ENCODE data around the gene SLC2A4. TPM values are rescaled to one million over a fixed set of nuclear protein-coding genes. Genes with fewer than 3 reads are reported as not detected.

The SLC2A4 gene
- polyA plus RNA-seq, 1 donor from 2014 or later = not detected

Other genes starting within 250 kb of the SLC2A4 start
- gene SLC16A13, start 245.7 kb upstream of the SLC2A4 start, polyA plus RNA-seq = not detected in 2 replicates
- not detected in 2 replicates for gene SLC16A11, start 237.6 kb upstream of the SLC2A4 start, polyA plus RNA-seq
- gene CLEC10A, start 201.5 kb upstream of the SLC2A4 start, polyA plus RNA-seq = not detected in 2 replicates
- 0.57 and 4.5 TPM in 2 replicates for gene ASGR2, start 166.9 kb upstream of the SLC2A4 start, polyA plus RNA-seq
- 1.7 and 5.0 TPM in 2 replicates for gene ASGR1, start 102.3 kb upstream of the SLC2A4 start, polyA plus RNA-seq
- gene DLG4, start 61.9 kb upstream of the SLC2A4 start, polyA plus RNA-seq = 1.7 and 3.0 TPM in 2 replicates
- 50.1 and 52.5 TPM in 2 replicates for gene ACADVL, start 61.8 kb upstream of the SLC2A4 start, polyA plus RNA-seq
- gene DVL2, start 47.2 kb upstream of the SLC2A4 start, polyA plus RNA-seq = 0.91 and 1.8 TPM in 2 replicates
- 8.9 and 12.1 TPM in 2 replicates for gene PHF23, start 42.3 kb upstream of the SLC2A4 start, polyA plus RNA-seq
- 235 and 613 TPM in 2 replicates for gene GABARAP, start 39.3 kb upstream of the SLC2A4 start, polyA plus RNA-seq
- 9.3 and 15.5 TPM in 2 replicates for gene CTDNEP1, start 30.0 kb upstream of the SLC2A4 start, polyA plus RNA-seq
- 15.8 and 16.6 TPM in 2 replicates for gene ELP5, start 29.5 kb upstream of the SLC2A4 start, polyA plus RNA-seq
- gene CLDN7, start 19.2 kb upstream of the SLC2A4 start, polyA plus RNA-seq = not detected in 2 replicates
- not detected in 2 replicates for gene YBX2, start 12.9 kb downstream of the SLC2A4 start, polyA plus RNA-seq
- gene EIF5A, start 25.9 kb downstream of the SLC2A4 start, polyA plus RNA-seq = 41.6 and 47.0 TPM in 2 replicates
- gene GPS2, start 33.6 kb downstream of the SLC2A4 start, polyA plus RNA-seq = 42.5 and 54.6 TPM in 2 replicates
- 0.34 TPM in 1 of 2 replicates, not detected in the other for gene NEURL4, start 47.6 kb downstream of the SLC2A4 start, polyA plus RNA-seq
- gene ACAP1, start 54.8 kb downstream of the SLC2A4 start, polyA plus RNA-seq = 4.1 and 5.8 TPM in 2 replicates
- not detected in 2 replicates for gene KCTD11, start 70.4 kb downstream of the SLC2A4 start, polyA plus RNA-seq
- not detected in 2 replicates for gene TMEM95, start 73.4 kb downstream of the SLC2A4 start, polyA plus RNA-seq
- 0.15 TPM in 1 of 2 replicates, not detected in the other for gene TNK1, start 99.4 kb downstream of the SLC2A4 start, polyA plus RNA-seq
- 1.3 and 1.8 TPM in 2 replicates for gene PLSCR3, start 112.8 kb downstream of the SLC2A4 start, polyA plus RNA-seq
- gene TMEM256, start 122.4 kb downstream of the SLC2A4 start, polyA plus RNA-seq = 148 and 161 TPM in 2 replicates
- 6.6 and 13.0 TPM in 2 replicates for gene NLGN2, start 126.1 kb downstream of the SLC2A4 start, polyA plus RNA-seq
- gene SPEM1, start 138.6 kb downstream of the SLC2A4 start, polyA plus RNA-seq = not detected in 2 replicates
- not detected in 2 replicates for gene SPEM2, start 143.9 kb downstream of the SLC2A4 start, polyA plus RNA-seq
- not detected in 2 replicates for gene SPEM3, start 147.1 kb downstream of the SLC2A4 start, polyA plus RNA-seq
- not detected in 2 replicates for gene TMEM102, start 153.7 kb downstream of the SLC2A4 start, polyA plus RNA-seq
- 1.2 and 2.0 TPM in 2 replicates for gene FGF11, start 157.8 kb downstream of the SLC2A4 start, polyA plus RNA-seq
- 14.7 and 16.0 TPM in 2 replicates for gene CHRNB1, start 163.3 kb downstream of the SLC2A4 start, polyA plus RNA-seq
- 9.2 and 9.5 TPM in 2 replicates for gene ZBTB4, start 197.9 kb downstream of the SLC2A4 start, polyA plus RNA-seq
- not detected in 2 replicates for gene SLC35G6, start 199.7 kb downstream of the SLC2A4 start, polyA plus RNA-seq
- 6.4 and 7.7 TPM in 2 replicates for gene POLR2A, start 202.6 kb downstream of the SLC2A4 start, polyA plus RNA-seq